HepG2 (cell line): Measurements from ENCODE around the gene CSTB. TPM values are rescaled to one million over a fixed set of nuclear protein-coding genes. Genes with fewer than 3 reads are reported as not detected.
A peak's percentile ranks its signal among the peaks of the same experiment; 100 is the strongest.

Experiments
- ATAC-seq: fragments of 200-7000 bp; cut with Tn5 transposase; 3 replicates; pipeline ENCODE4 v1.9.1; 2020; ENCODE audit warnings: mild to moderate bottlenecking, moderate library complexity
- BruUV-seq: library from RNA; stranded (reverse); fragments of 400-500 nt; replicated peaks from 2 replicates; lab custom pipeline; 2021; lab: Mats Ljungman, UMichigan
- CTCF ChIA-PET: fragments of 300-600 bp; formaldehyde crosslinking; extraction: SDS; loops from one replicate; lab custom pipeline; 2021; ENCODE audit warnings: low total read pairs, inconsistent platforms, low intra/inter-chr PET ratio; lab: Yijun Ruan, JAX
- POLR2A ChIA-PET: fragments of 350-600 bp; sonication (Branson Sonifier 250); formaldehyde crosslinking; loops from one replicate; lab custom pipeline; 2020; ENCODE audit warnings: antibody characterized with exemption, inconsistent platforms; lab: Yijun Ruan, JAX
- DNase-seq: peaks from one replicate; pipeline ENCODE4 v3.0.0-alpha.2; 2015; ENCODE audit warnings: low spot score
- FAIRE-seq: peaks from 3 replicates; lab custom pipeline; 2011; peaks lifted over from hg19 to GRCh38; lab: Jason Lieb, UNC
- H2AFZ ChIP-seq: one replicate; pipeline ENCODE4 v1.6.1; 2011; ENCODE audit warnings: low read length, inconsistent platforms
- H3K27ac ChIP-seq: fragments of 300-600 bp; 3 replicates; pipeline ENCODE4 v1.8.0; 2011; ENCODE audit warnings: mixed run types, mild to moderate bottlenecking, mixed read lengths, low read length, inconsistent platforms; ENCODE audit not compliant: insufficient read depth; ENCODE audit errors: extremely low read length
- H3K27me3 ChIP-seq, 2 experiments: fragments of 200-600 bp in 1 of 2; 2 replicates in 1 of 2; 3 replicates in 1 of 2; pipeline versions ENCODE4 v1.6.0 to v1.8.0; 2011; ENCODE audit warnings: low read length in 2 of 2, mild to moderate bottlenecking in 2 of 2, moderate library complexity in 2 of 2, inconsistent platforms in 1 of 2; ENCODE audit not compliant: insufficient read depth in 2 of 2, control insufficient read depth in 1 of 2
- H3K36me3 ChIP-seq, 2 experiments: fragments of 200-600 bp in 1 of 2; replicated peaks in 1 of 2; 2 replicates in 1 of 2; 3 replicates in 1 of 2; pipeline versions ENCODE4 v1.5.1 to v1.8.0; 2011; ENCODE audit warnings: low read length in 2 of 2, inconsistent platforms in 1 of 2; ENCODE audit not compliant: insufficient read depth in 2 of 2, control insufficient read depth in 1 of 2
- H3K4me1 ChIP-seq: 2 replicates; pipeline ENCODE4 v1.5.1; 2012; ENCODE audit warnings: low read length, inconsistent platforms; ENCODE audit not compliant: insufficient read depth
- H3K4me2 ChIP-seq: 2 replicates; pipeline ENCODE4 v1.6.0; 2011; ENCODE audit warnings: low read depth, low read length, inconsistent platforms
- H3K4me3 ChIP-seq, 3 experiments: fragments of 200-600 bp in 1 of 3; sonication (generic), shearing (Covaris generic) in 1 of 3; replicated peaks in 1 of 3; 2 replicates each; pipeline ENCODE4 v1.5.1; 2011 to 2016; ENCODE audit warnings: low read length in 3 of 3, inconsistent platforms in 2 of 3, low read depth in 2 of 3, mild to moderate bottlenecking in 2 of 3, control low read depth in 1 of 3, mixed read lengths in 1 of 3; ENCODE audit not compliant: insufficient read depth in 1 of 3
- H3K79me2 ChIP-seq: one replicate; pipeline ENCODE4 v1.6.1; 2011; ENCODE audit warnings: low read length, inconsistent platforms; ENCODE audit not compliant: insufficient read depth
- H3K9ac ChIP-seq: 2 replicates; pipeline ENCODE4 v1.6.0; 2011; ENCODE audit warnings: mild to moderate bottlenecking, low read depth, low read length, inconsistent platforms; ENCODE audit not compliant: insufficient read depth
- H3K9me3 ChIP-seq: 2 replicates; pipeline ENCODE4 v1.5.1; 2012; ENCODE audit warnings: mild to moderate bottlenecking, low read length
- H4K20me1 ChIP-seq: 2 replicates; pipeline ENCODE4 v1.6.0; 2011; ENCODE audit warnings: inconsistent platforms, mild to moderate bottlenecking, low read length, moderate library complexity; ENCODE audit not compliant: insufficient read depth
- ADNP ChIP-seq: sonication (generic); formaldehyde crosslinking; IDR thresholded peaks from 2 replicates; pipeline ENCODE4 v1.4.0; 2020; ENCODE audit warnings: missing genetic modification reagents
- AHR ChIP-seq: IDR thresholded peaks from 2 replicates; pipeline ENCODE4 v1.6.1; 2018; ENCODE audit warnings: missing genetic modification reagents, missing compliant biosample characterization
- CEBPB ChIP-seq: IDR thresholded peaks from 2 replicates; pipeline ENCODE4 v1.6.1; 2011; ENCODE audit warnings: low read depth, low read length, improper control_type of control experiment, borderline replicate concordance
- CEBPG ChIP-seq: IDR thresholded peaks from 2 replicates; pipeline ENCODE4 v1.6.1; 2016
- IKZF4 ChIP-seq: sonication (generic); formaldehyde crosslinking; IDR thresholded peaks from 2 replicates; pipeline ENCODE4 v1.5.1; 2020; ENCODE audit warnings: borderline replicate concordance, mild to moderate bottlenecking, low read depth, missing genetic modification reagents; ENCODE audit errors: not compliant biosample characterization
- MAFF ChIP-seq: IDR thresholded peaks from 2 replicates; pipeline ENCODE4 v1.6.1; 2011; ENCODE audit warnings: low read depth, low read length, improper control_type of control experiment
- MYNN ChIP-seq: sonication (generic); formaldehyde crosslinking; IDR thresholded peaks from 2 replicates; pipeline ENCODE4 v1.4.0; 2020; ENCODE audit warnings: mild to moderate bottlenecking, low read depth, missing genetic modification reagents
- NFE2L1 ChIP-seq: sonication (generic); formaldehyde crosslinking; IDR thresholded peaks from 2 replicates; pipeline ENCODE4 v1.4.0; 2020; ENCODE audit warnings: missing genetic modification reagents, mild to moderate bottlenecking, borderline replicate concordance
- TEAD3 ChIP-seq: optimal IDR thresholded peaks from 2 replicates; pipeline ENCODE3; 2016; ENCODE audit warnings: borderline replicate concordance
- ZNF143 ChIP-seq: sonication (generic); formaldehyde crosslinking; IDR thresholded peaks from 2 replicates; pipeline ENCODE4 v1.4.0; 2020; ENCODE audit warnings: missing genetic modification reagents
- ZNF446 ChIP-seq: sonication (generic); formaldehyde crosslinking; IDR thresholded peaks from 2 replicates; pipeline ENCODE4 v1.5.0; 2020; ENCODE audit warnings: mild to moderate bottlenecking, missing genetic modification reagents
- ZNF550 ChIP-seq: sonication (generic); formaldehyde crosslinking; IDR thresholded peaks from 2 replicates; pipeline ENCODE4 v1.4.0; 2020; ENCODE audit warnings: mild to moderate bottlenecking, missing genetic modification reagents, borderline replicate concordance
- ZNF839 ChIP-seq: sonication (generic); formaldehyde crosslinking; IDR thresholded peaks from 2 replicates; pipeline ENCODE4 v1.4.0; 2020; ENCODE audit warnings: missing genetic modification reagents, mild to moderate bottlenecking, borderline replicate concordance
- WGBS: methylation state at CpG from one replicate; pipeline ENCODE4 v1.1.6; 2017; ENCODE audit warnings: low lambda C conversion rate; 5-methylcytosine and 5-hydroxymethylcytosine counted together
- in situ Hi-C: cut with HindIII; loops from 2 replicates; pipeline ENCODE4 v1.10.0; 2017; ENCODE audit warnings: low pct_unique_long_range_greater_than_20kb; ENCODE audit not compliant: extremely low pct_ligation_motif_present
- intact Hi-C: fragments of 100-400 bp; cut with micrococcal nuclease; formaldehyde crosslinking; loops from one replicate; pipeline ENCODE4 v1.10.0; 2022; ENCODE audit not compliant: unreplicated experiment
- polyA plus RNA-seq, 8 experiments: library from polyadenylated mRNA; depleted of rRNA in 3 of 8; stranded (reverse) in 7 of 8; unstranded in 1 of 8; fragments of >200 nt; fragmentation: Illumina TruSeq in 4 of 8; extraction: Trizol in 4 of 8; gene quantifications; 2 replicates each; pipeline versions ENCODE4 v1.2.1 to v1.2.3, GENCODE V29; 2011 to 2016; ENCODE audit warnings: low read depth in 4 of 8, missing spikeins in 1 of 8, mixed read lengths in 1 of 8; ENCODE audit not compliant: insufficient read depth in 1 of 8
- total RNA-seq, 5 experiments: library from RNA; depleted of rRNA; stranded (reverse); fragments of >200 nt; fragmentation: Illumina TruSeq; extraction: Trizol; gene quantifications; 2 replicates each; pipeline ENCODE4 v1.2.3, GENCODE V29; 2016; ENCODE audit warnings: low read depth in 1 of 5
- TF ChIP-seq, protein P1 (sequence below): IDR thresholded peaks from 2 replicates; pipeline ENCODE4 v1.6.1; 2012; ENCODE audit warnings: inconsistent platforms
- TF ChIP-seq, protein P2 (sequence below): sonication (generic); formaldehyde crosslinking; IDR thresholded peaks from 2 replicates; pipeline ENCODE4 v1.5.0; 2020; ENCODE audit warnings: mild to moderate bottlenecking, missing genetic modification reagents

CSTB gene
- total and polyA plus RNA-seq, 2 of the 13 experiments (the other 11 are each of a cell fraction or from before 2014, with no cell fraction given): 11.7 to 94.1 TPM

DNA sequence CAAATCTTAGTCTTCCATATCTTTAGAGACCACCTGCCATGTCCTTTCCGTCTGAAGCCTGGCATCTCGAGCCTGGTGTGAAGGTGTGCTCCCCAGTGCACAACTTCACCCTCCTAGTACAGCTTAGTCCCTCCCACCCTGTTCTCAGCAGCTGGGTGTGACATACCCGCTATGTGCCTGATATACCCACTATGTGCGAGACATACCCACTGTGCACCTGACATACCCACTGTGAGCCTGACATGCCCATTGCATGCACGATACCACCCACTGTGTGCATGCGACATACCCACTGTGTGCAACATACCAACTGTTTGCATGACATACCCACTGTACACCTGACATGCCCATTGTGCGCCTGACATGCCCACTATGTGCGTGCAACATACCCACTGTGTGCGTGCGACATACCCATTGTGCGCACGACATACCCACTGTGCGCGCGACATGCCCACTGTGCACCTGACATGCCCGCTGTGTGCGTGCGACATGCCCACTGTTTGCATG lies 10.2 kb upstream of the CSTB start (continued):
- no peak for TF ChIP-seq IKZF4 (CRISPR knock-in tag)
- 0 out of 2 replicates have a peak, but pooled peaks have one; percentile 45 for TF ChIP-seq ADNP (CRISPR knock-in tag)
- TF ChIP-seq, protein P1, sequence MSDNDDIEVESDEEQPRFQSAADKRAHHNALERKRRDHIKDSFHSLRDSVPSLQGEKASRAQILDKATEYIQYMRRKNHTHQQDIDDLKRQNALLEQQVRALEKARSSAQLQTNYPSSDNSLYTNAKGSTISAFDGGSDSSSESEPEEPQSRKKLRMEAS: peak; percentile 40; the same call in 1 of the 2 replicates

DNA sequence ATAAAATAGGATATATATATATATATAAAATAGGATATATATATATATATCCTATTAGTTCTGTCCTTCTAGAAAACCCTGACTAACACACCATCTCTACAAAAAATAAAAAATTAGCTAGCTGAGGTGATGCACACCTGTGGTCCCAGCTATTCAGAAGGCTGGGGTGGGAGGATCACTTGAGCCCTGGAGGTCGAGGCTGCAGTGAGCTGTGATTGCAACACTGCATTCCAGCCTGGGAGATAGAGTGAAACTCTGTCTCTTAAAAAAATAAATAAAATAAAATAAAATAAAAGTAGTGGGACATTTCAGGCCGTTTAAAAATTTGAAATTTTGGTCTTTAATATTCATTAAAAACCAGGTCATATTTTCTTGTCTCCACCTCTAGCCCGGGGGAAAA lies 9.0 kb upstream of the CSTB start:
- DNase-seq (no peak), FAIRE-seq (no peak), ATAC-seq (no peak)
- H2AFZ ChIP-seq: no peak overlapping the region
- 17% methylated on average over 3 of the region's 3 CpGs for WGBS
- no peaks in the 10 kb centered on the region for H3K36me3 ChIP-seq
- intact Hi-C loops: no loop called here
- no peak overlapping the region for H3K4me2 ChIP-seq
- H3K4me1 ChIP-seq: peaks cover 47% of the 10 kb centered on the region
- H3K79me2 ChIP-seq: peaks cover 7% of the 10 kb centered on the region
- peak overlapping the region; percentile 20 for H3K27ac ChIP-seq
- ChIA-PET CTCF (no interaction called here), POLR2A (no interaction called here)
- no peak overlapping the region for H3K4me3 ChIP-seq
- H3K9me3 ChIP-seq: no peaks in the 10 kb centered on the region
- no peaks in the 10 kb centered on the region; a peak in 1 of 5 replicates for H3K27me3 ChIP-seq
- no TSS peak for BruUV-seq
- in situ Hi-C loops: no loop called here
- H3K9ac ChIP-seq: no peak overlapping the region
- no peak for TF ChIP-seq MAFF
- TF ChIP-seq, protein P2, sequence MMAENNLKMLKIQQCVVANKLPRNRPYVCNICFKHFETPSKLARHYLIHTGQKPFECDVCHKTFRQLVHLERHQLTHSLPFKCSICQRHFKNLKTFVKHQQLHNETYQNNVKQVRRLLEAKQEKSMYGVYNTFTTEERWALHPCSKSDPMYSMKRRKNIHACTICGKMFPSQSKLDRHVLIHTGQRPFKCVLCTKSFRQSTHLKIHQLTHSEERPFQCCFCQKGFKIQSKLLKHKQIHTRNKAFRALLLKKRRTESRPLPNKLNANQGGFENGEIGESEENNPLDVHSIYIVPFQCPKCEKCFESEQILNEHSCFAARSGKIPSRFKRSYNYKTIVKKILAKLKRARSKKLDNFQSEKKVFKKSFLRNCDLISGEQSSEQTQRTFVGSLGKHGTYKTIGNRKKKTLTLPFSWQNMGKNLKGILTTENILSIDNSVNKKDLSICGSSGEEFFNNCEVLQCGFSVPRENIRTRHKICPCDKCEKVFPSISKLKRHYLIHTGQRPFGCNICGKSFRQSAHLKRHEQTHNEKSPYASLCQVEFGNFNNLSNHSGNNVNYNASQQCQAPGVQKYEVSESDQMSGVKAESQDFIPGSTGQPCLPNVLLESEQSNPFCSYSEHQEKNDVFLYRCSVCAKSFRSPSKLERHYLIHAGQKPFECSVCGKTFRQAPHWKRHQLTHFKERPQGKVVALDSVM (CRISPR knock-in tag): peak; percentile 88
- no peak for TF ChIP-seq ZNF550 (CRISPR knock-in tag)
- TF ChIP-seq NFE2L1 (CRISPR knock-in tag): no peak
- TF ChIP-seq ZNF446 (CRISPR knock-in tag): no peak
- no peak for TF ChIP-seq ZNF143 (CRISPR knock-in tag)
- peak; percentile 73 for TF ChIP-seq TEAD3 (CRISPR knock-in tag)
- peak; percentile 73 for TF ChIP-seq CEBPG (CRISPR knock-in tag)
- TF ChIP-seq ZNF839 (CRISPR knock-in tag): no peak
- peak; percentile 52 for TF ChIP-seq CEBPB
- TF ChIP-seq MYNN (CRISPR knock-in tag): no peak
- no peak for TF ChIP-seq AHR
- TF ChIP-seq, all 625 proteins: peak for 4
- no peaks in the 10 kb centered on the region for H4K20me1 ChIP-seq
